BLaER1 (cell line): Measurements from ENCODE around the gene ARSI.
A peak's percentile ranks its signal among the peaks of the same experiment; 100 is the strongest.

ENCODE experiments used
- H3K27ac ChIP-seq: shearing (Covaris generic); formaldehyde crosslinking; 2 replicates; pipeline ENCODE4 v1.8.1; 2022
- H3K27me3 ChIP-seq: shearing (Covaris generic); formaldehyde crosslinking; 2 replicates; pipeline ENCODE4 v1.8.1; 2022
- H3K36me3 ChIP-seq: shearing (Covaris generic); formaldehyde crosslinking; 2 replicates; pipeline ENCODE4 v1.8.1; 2022
- H3K4me1 ChIP-seq: shearing (Covaris generic); formaldehyde crosslinking; 2 replicates; pipeline ENCODE4 v1.8.1; 2022
- H3K4me2 ChIP-seq: shearing (Covaris generic); formaldehyde crosslinking; 2 replicates; pipeline ENCODE4 v1.8.1; 2022
- H3K4me3 ChIP-seq: shearing (Covaris generic); formaldehyde crosslinking; 2 replicates; pipeline ENCODE4 v1.8.1; 2022
- H3K9ac ChIP-seq: shearing (Covaris generic); formaldehyde crosslinking; 2 replicates; pipeline ENCODE4 v1.8.1; 2022
- H3K9me3 ChIP-seq: shearing (Covaris generic); formaldehyde crosslinking; 2 replicates; pipeline ENCODE4 v1.8.1; 2022
- H4K20me1 ChIP-seq: shearing (Covaris generic); formaldehyde crosslinking; 2 replicates; pipeline ENCODE4 v1.8.1; 2022
- Cebpa-rat ChIP-seq: shearing (Covaris generic); IDR thresholded peaks from 2 replicates; pipeline ENCODE4 v1.8.1; 2022

The ARSI gene

GRCh38 chr5:150295172-150295634, 7.5 kb downstream of the ARSI start:
- Histone ChIP-seq H3K4me1 (peaks cover 43% of the 10 kb centered on the region), H4K20me1 (no peaks in the 10 kb centered on the region), H3K9me3 (no peaks in the 10 kb centered on the region), H3K27ac (peak overlapping the region; percentile 1; the same call in 1 of the 2 replicates), H3K4me2 (peak overlapping the region; percentile 84), H3K9ac (no peak overlapping the region), H3K36me3 (no peaks in the 10 kb centered on the region), H3K4me3 (no peak overlapping the region), H3K27me3 (no peaks in the 10 kb centered on the region)
- TF ChIP-seq Cebpa-rat: no peak

- Histone ChIP-seq H3K4me2 (peak overlapping the region; percentile 84), H3K9ac (no peak overlapping the region), H3K27me3 (no peaks in the 10 kb centered on the region), H4K20me1 (no peaks in the 10 kb centered on the region), H3K9me3 (no peaks in the 10 kb centered on the region), H3K4me3 (no peak overlapping the region), H3K27ac (peak overlapping the region; percentile 1; the same call in 1 of the 2 replicates), H3K4me1 (peaks cover 43% of the 10 kb centered on the region), H3K36me3 (no peaks in the 10 kb centered on the region)
- no peak for TF ChIP-seq Cebpa-rat
Measured at GRCh38 chr5:150294551-150295071, 8.1 kb downstream of the ARSI start.

GRCh38 chr5:150293091-150293941, 9.4 kb downstream of the ARSI start:
- Histone ChIP-seq H4K20me1 (no peaks in the 10 kb centered on the region), H3K4me3 (no peak overlapping the region), H3K36me3 (no peaks in the 10 kb centered on the region), H3K4me1 (peaks cover 43% of the 10 kb centered on the region), H3K4me2 (peak overlapping the region; percentile 84), H3K27ac (peak overlapping the region; percentile 56), H3K27me3 (no peaks in the 10 kb centered on the region), H3K9ac (peak overlapping the region; percentile 17; the same call in 1 of the 2 replicates), H3K9me3 (no peaks in the 10 kb centered on the region)
- TF ChIP-seq Cebpa-rat: no peak

- Histone ChIP-seq H3K9ac (no peak overlapping the region), H3K36me3 (no peaks in the 10 kb centered on the region), H3K4me3 (no peak overlapping the region), H3K4me1 (peaks cover 43% of the 10 kb centered on the region), H4K20me1 (no peaks in the 10 kb centered on the region), H3K27ac (no peak overlapping the region), H3K27me3 (no peaks in the 10 kb centered on the region), H3K4me2 (peak overlapping the region; percentile 84), H3K9me3 (no peaks in the 10 kb centered on the region)
- no peak for TF ChIP-seq Cebpa-rat
Measured at GRCh38 chr5:150291388-150292385, 11.0 kb downstream of the ARSI start.

GRCh38 chr5:150289551-150290390, 12.9 kb downstream of the ARSI start, which contains the start of gene CAMK2A:
Gene CAMK2A, minus strand, starts transcription at chr5:150289773. Its CDS starts 148 bp downstream, at chr5:150289625.
- Histone ChIP-seq H3K4me3 (no peak within 1 kb of the TSS), H4K20me1 (no peaks in the 10 kb centered on the region), H3K9me3 (no peaks in the 10 kb centered on the region), H3K27me3 (no peaks in the 10 kb centered on the region), H3K27ac (no peak within 1 kb of the TSS), H3K4me1 (peaks cover 37% of the 10 kb centered on the region), H3K36me3 (no peaks in the 10 kb centered on the region), H3K9ac (no peak within 1 kb of the TSS), H3K4me2 (no peak within 1 kb of the TSS)
- TF ChIP-seq Cebpa-rat: no peak

GRCh38 chr5:150288791-150289190, 13.9 kb downstream of the ARSI start:
- H3K4me1 ChIP-seq: peaks cover 27% of the 10 kb centered on the region
- no peaks in the 10 kb centered on the region for H3K36me3 ChIP-seq

GRCh38 chr5:150288361-150288760, 14.3 kb downstream of the ARSI start:
- TF ChIP-seq Cebpa-rat: no peak
- Histone ChIP-seq H3K4me1 (peaks cover 23% of the 10 kb centered on the region), H3K4me3 (no peak overlapping the region), H3K36me3 (no peaks in the 10 kb centered on the region), H3K4me2 (no peak overlapping the region), H3K9ac (no peak overlapping the region), H3K27me3 (no peaks in the 10 kb centered on the region), H3K9me3 (no peaks in the 10 kb centered on the region), H4K20me1 (no peaks in the 10 kb centered on the region), H3K27ac (no peak overlapping the region)

More at GRCh38 chr5:150288791-150289190, 13.9 kb downstream of the ARSI start:
- no peaks in the 10 kb centered on the region for H4K20me1 ChIP-seq
- no peak overlapping the region for H3K27ac ChIP-seq
- TF ChIP-seq Cebpa-rat: no peak
- H3K4me2 ChIP-seq: no peak overlapping the region
- no peaks in the 10 kb centered on the region for H3K27me3 ChIP-seq
- H3K9ac ChIP-seq: no peak overlapping the region
- no peak overlapping the region for H3K4me3 ChIP-seq
- H3K9me3 ChIP-seq: no peaks in the 10 kb centered on the region

GRCh38 chr5:150286820-150287219, 15.9 kb downstream of the ARSI start:
- H3K4me2 ChIP-seq: no peak overlapping the region
- H3K36me3 ChIP-seq: no peaks in the 10 kb centered on the region
- H3K9me3 ChIP-seq: no peaks in the 10 kb centered on the region
- peaks cover 12% of the 10 kb centered on the region for H3K4me1 ChIP-seq
- no peaks in the 10 kb centered on the region for H3K27me3 ChIP-seq
- no peak for TF ChIP-seq Cebpa-rat
- no peak overlapping the region for H3K9ac ChIP-seq
- H4K20me1 ChIP-seq: no peaks in the 10 kb centered on the region
- H3K27ac ChIP-seq: no peak overlapping the region
- no peak overlapping the region for H3K4me3 ChIP-seq

- no peak overlapping the region for H3K9ac ChIP-seq
- TF ChIP-seq Cebpa-rat: no peak
- H4K20me1 ChIP-seq: no peaks in the 10 kb centered on the region
- H3K9me3 ChIP-seq: no peaks in the 10 kb centered on the region
- peaks cover 5% of the 10 kb centered on the region; the same call in 1 of the 2 replicates for H3K4me1 ChIP-seq
- no peaks in the 10 kb centered on the region for H3K36me3 ChIP-seq
- no peak overlapping the region for H3K27ac ChIP-seq
- no peaks in the 10 kb centered on the region for H3K27me3 ChIP-seq
- H3K4me2 ChIP-seq: no peak overlapping the region
- H3K4me3 ChIP-seq: no peak overlapping the region
Measured at GRCh38 chr5:150285114-150285513, 17.6 kb downstream of the ARSI start.
